HFF-Myc (cell line): Measurements from ENCODE around the gene MMD.

Experiments
- DNase-seq: peaks from one replicate; pipeline ENCODE4 v3.0.0-alpha.2; 2011; ENCODE audit warnings: low read depth; ENCODE audit errors: extremely low read depth
- H3K4me3 ChIP-seq: replicated peaks from 2 replicates; pipeline ENCODE4 v1.5.1; 2011; ENCODE audit warnings: low read depth, mild to moderate bottlenecking, control low read depth, low read length
- CTCF ChIP-seq: IDR thresholded peaks from 2 replicates; pipeline ENCODE4 v1.5.1; 2012; ENCODE audit warnings: mild to moderate bottlenecking, low read depth, low read length, control low read depth; ENCODE audit errors: missing control alignments

Gene MMD

GRCh38 chr17:55442953-55443683, 21.5 kb upstream of the MMD start:
- DNase-seq: peak; percentile 61
- H3K4me3 ChIP-seq: no peak overlapping the region
- no peak for TF ChIP-seq CTCF

- no peak for DNase-seq
- TF ChIP-seq CTCF: no peak
- H3K4me3 ChIP-seq: no peak overlapping the region
These were observed 20.8 kb upstream of the MMD start for GRCh38 chr17:55442462-55442861.

GRCh38 chr17:55441544-55441943, 19.9 kb upstream of the MMD start:
- no peak overlapping the region for H3K4me3 ChIP-seq
- TF ChIP-seq CTCF: no peak
- no peak for DNase-seq

- no peak overlapping the region for H3K4me3 ChIP-seq
- no peak for DNase-seq
- no peak for TF ChIP-seq CTCF
These were observed 18.8 kb upstream of the MMD start for GRCh38 chr17:55440391-55440790.

GRCh38 chr17:55437159-55437605, 15.5 kb upstream of the MMD start:
- no peak for DNase-seq
- TF ChIP-seq CTCF: no peak
- no peak overlapping the region for H3K4me3 ChIP-seq

GRCh38 chr17:55436224-55437158, 14.9 kb upstream of the MMD start:
- H3K4me3 ChIP-seq: no peak overlapping the region
- no peak for DNase-seq
- no peak for TF ChIP-seq CTCF
